Measurements from ENCODE around the gene ST7. TPM values are rescaled to one million over a fixed set of nuclear protein-coding genes. Genes with fewer than 3 reads are reported as not detected.

Gene ST7
- polyA plus RNA-seq, 1 donor from 2014 or later: 76.8 TPM

DNA sequence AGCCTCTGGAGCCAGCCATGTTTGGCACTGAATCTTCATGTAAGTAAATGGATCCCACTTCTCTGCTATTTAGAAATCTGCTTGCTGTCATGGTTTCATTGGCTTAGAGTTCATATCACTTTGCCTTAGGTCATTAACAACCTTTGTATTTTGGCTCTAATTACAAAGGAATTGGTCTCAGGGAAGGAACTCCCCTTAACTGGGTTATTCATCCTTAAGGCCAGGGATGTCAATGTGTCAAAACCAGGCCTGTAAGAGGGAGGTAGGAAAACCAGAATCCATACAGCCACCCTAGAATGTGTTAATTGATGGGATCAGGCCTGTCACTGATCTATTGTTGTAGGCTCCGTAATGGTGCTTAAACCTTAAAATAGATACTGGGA, 67.3 kb downstream of the ST7 start:
- no peaks in the 10 kb centered on the region for H3K9me2 ChIP-seq (ENCODE audit: insufficient read depth, low read length)
- no peaks in the 10 kb centered on the region for H3K27me3 ChIP-seq (ENCODE audit: insufficient read depth, low read depth, low read length)
- H3K4me2 ChIP-seq (ENCODE audit: low read length): peak overlapping the region; percentile 94
- H4K20me1 ChIP-seq (ENCODE audit: insufficient read depth): peaks cover 10% of the 10 kb centered on the region
- H3K4me3 ChIP-seq (ENCODE audit: low read length): peak overlapping the region; percentile 77
- peaks cover 58% of the 10 kb centered on the region for H3K79me2 ChIP-seq (replicated peaks; ENCODE audit: insufficient read depth, low read length)
- H3K9ac ChIP-seq (ENCODE audit: low read length): peak overlapping the region; percentile 96
- H3K27ac ChIP-seq (ENCODE audit: low read length): peak overlapping the region; percentile 99
- H3K9me3 ChIP-seq (ENCODE audit: low read length): no peaks in the 10 kb centered on the region
- H3F3A ChIP-seq (ENCODE audit: insufficient read depth, low read length, poor library complexity, severe bottlenecking): peaks cover 6% of the 10 kb centered on the region
- peak overlapping the region; percentile 81 for H2AFZ ChIP-seq (ENCODE audit: low read depth, low read length)
- TF ChIP-seq MXI1 (conservative IDR thresholded peaks at IDR 0.05; ENCODE audit: poor library complexity, severe bottlenecking) (no peak), POLR2AphosphoS5 (IDR thresholded peaks at IDR 0.05) (peak; percentile 36)
- TF ChIP-seq, protein P1, sequence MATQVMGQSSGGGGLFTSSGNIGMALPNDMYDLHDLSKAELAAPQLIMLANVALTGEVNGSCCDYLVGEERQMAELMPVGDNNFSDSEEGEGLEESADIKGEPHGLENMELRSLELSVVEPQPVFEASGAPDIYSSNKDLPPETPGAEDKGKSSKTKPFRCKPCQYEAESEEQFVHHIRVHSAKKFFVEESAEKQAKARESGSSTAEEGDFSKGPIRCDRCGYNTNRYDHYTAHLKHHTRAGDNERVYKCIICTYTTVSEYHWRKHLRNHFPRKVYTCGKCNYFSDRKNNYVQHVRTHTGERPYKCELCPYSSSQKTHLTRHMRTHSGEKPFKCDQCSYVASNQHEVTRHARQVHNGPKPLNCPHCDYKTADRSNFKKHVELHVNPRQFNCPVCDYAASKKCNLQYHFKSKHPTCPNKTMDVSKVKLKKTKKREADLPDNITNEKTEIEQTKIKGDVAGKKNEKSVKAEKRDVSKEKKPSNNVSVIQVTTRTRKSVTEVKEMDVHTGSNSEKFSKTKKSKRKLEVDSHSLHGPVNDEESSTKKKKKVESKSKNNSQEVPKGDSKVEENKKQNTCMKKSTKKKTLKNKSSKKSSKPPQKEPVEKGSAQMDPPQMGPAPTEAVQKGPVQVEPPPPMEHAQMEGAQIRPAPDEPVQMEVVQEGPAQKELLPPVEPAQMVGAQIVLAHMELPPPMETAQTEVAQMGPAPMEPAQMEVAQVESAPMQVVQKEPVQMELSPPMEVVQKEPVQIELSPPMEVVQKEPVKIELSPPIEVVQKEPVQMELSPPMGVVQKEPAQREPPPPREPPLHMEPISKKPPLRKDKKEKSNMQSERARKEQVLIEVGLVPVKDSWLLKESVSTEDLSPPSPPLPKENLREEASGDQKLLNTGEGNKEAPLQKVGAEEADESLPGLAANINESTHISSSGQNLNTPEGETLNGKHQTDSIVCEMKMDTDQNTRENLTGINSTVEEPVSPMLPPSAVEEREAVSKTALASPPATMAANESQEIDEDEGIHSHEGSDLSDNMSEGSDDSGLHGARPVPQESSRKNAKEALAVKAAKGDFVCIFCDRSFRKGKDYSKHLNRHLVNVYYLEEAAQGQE (IDR thresholded peaks at IDR 0.05; ENCODE audit: borderline replicate concordance): peak; percentile 36
- no peaks in the 10 kb centered on the region for H3K36me3 ChIP-seq (ENCODE audit: insufficient read depth, low read length)

DNA sequence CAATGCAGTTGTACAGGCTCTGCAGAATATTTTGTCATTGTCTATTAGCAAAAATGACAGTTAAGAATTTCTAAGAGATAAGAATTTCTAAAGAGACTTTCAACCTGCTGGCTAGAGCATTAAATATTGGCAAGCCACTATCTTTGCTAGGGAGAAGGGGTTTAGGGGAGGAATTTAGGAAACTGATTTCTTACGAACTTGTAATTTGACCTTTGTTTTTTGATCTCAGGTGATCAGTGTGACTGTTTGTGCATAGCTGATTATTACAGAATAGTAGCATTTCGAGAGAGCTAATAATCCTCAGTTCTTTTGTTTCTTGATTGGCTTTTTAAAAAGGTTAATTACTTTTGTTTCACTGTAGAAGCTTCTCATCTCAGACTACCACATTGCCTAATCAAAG, 68.1 kb downstream of the ST7 start:
- H3K9me3 ChIP-seq (ENCODE audit: low read length): no peaks in the 10 kb centered on the region
- H4K20me1 ChIP-seq (ENCODE audit: insufficient read depth): peaks cover 14% of the 10 kb centered on the region
- peak overlapping the region; percentile 96 for H3K9ac ChIP-seq (ENCODE audit: low read length)
- H3K4me2 ChIP-seq (ENCODE audit: low read length): peak overlapping the region; percentile 94
- H3K36me3 ChIP-seq (ENCODE audit: insufficient read depth, low read length): no peaks in the 10 kb centered on the region
- peak overlapping the region; percentile 99 for H3K27ac ChIP-seq (ENCODE audit: low read length)
- H3K79me2 ChIP-seq (replicated peaks; ENCODE audit: insufficient read depth, low read length): peaks cover 66% of the 10 kb centered on the region
- peak overlapping the region; percentile 81 for H2AFZ ChIP-seq (ENCODE audit: low read depth, low read length)
- no peaks in the 10 kb centered on the region for H3K27me3 ChIP-seq (ENCODE audit: insufficient read depth, low read depth, low read length)
- TF ChIP-seq, protein P2, sequence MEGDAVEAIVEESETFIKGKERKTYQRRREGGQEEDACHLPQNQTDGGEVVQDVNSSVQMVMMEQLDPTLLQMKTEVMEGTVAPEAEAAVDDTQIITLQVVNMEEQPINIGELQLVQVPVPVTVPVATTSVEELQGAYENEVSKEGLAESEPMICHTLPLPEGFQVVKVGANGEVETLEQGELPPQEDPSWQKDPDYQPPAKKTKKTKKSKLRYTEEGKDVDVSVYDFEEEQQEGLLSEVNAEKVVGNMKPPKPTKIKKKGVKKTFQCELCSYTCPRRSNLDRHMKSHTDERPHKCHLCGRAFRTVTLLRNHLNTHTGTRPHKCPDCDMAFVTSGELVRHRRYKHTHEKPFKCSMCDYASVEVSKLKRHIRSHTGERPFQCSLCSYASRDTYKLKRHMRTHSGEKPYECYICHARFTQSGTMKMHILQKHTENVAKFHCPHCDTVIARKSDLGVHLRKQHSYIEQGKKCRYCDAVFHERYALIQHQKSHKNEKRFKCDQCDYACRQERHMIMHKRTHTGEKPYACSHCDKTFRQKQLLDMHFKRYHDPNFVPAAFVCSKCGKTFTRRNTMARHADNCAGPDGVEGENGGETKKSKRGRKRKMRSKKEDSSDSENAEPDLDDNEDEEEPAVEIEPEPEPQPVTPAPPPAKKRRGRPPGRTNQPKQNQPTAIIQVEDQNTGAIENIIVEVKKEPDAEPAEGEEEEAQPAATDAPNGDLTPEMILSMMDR (IDR thresholded peaks at IDR 0.05; ENCODE audit: poor library complexity, severe bottlenecking): no peak
- TF ChIP-seq, protein P1 (IDR thresholded peaks at IDR 0.05; ENCODE audit: borderline replicate concordance): no peak
- TF ChIP-seq SMC3 (conservative IDR thresholded peaks at IDR 0.05; ENCODE audit: poor library complexity) (no peak), TAF1 (IDR thresholded peaks at IDR 0.05; ENCODE audit: low read depth) (no peak), POLR2AphosphoS5 (IDR thresholded peaks at IDR 0.05) (no peak), RAD21 (conservative IDR thresholded peaks at IDR 0.05) (no peak), EZH2 (IDR thresholded peaks at IDR 0.05; ENCODE audit: borderline replicate concordance, insufficient read depth, low read length, poor library complexity, severe bottlenecking) (no peak), EP300 (conservative IDR thresholded peaks at IDR 0.05; ENCODE audit: poor library complexity, severe bottlenecking) (no peak), MXI1 (conservative IDR thresholded peaks at IDR 0.05; ENCODE audit: poor library complexity, severe bottlenecking) (no peak)
- H3K4me3 ChIP-seq (ENCODE audit: low read length): peak overlapping the region; percentile 77
- H3K9me2 ChIP-seq (ENCODE audit: insufficient read depth, low read length): no peaks in the 10 kb centered on the region
- peaks cover 6% of the 10 kb centered on the region for H3F3A ChIP-seq (ENCODE audit: insufficient read depth, low read length, poor library complexity, severe bottlenecking)
